Activated T-cell treated with anti-CD3 and anti-CD28 coated beads, Interleukin-2, amount 50 U/mL, for 72 hours (primary cell): ENCODE data around the gene EPHA2. TPM values are rescaled to one million over a fixed set of nuclear protein-coding genes. Genes with fewer than 3 reads are reported as not detected.

ENCODE experiments used
- ATAC-seq, 2 donors: fragments of 150-1000 bp; cut with Tn5 transposase; replicated peaks in 1 of 2; 2 replicates each; pipeline ENCODE4 v1.10.0; 2021; ENCODE audit warnings: moderate library complexity in 2 of 2, mild to moderate bottlenecking in 1 of 2
- DNase-seq, 2 donors: peaks; one replicate each; pipeline ENCODE4 v3.0.0; 2021 to 2022; ENCODE audit warnings: mixed read lengths in 1 of 2
- H3K27ac Mint-ChIP-seq: one replicate; pipeline ENCODE4 v1.8.0; 2022; ENCODE audit warnings: mild to moderate bottlenecking, moderate library complexity, mixed read lengths
- H3K27me3 Mint-ChIP-seq: one replicate; pipeline ENCODE4 v1.8.0; 2022; ENCODE audit warnings: low read depth, mixed read lengths
- H3K36me3 Mint-ChIP-seq, 2 donors: one replicate each; pipeline ENCODE4 v1.8.0; 2022; ENCODE audit warnings: mixed read lengths in 2 of 2, mild to moderate bottlenecking in 1 of 2; ENCODE audit not compliant: insufficient read depth in 2 of 2
- H3K4me1 Mint-ChIP-seq: one replicate; pipeline ENCODE4 v1.8.0; 2022; ENCODE audit warnings: low read depth, mixed read lengths
- H3K4me3 Mint-ChIP-seq, 2 donors: one replicate each; pipeline ENCODE4 v1.8.0; 2022; ENCODE audit warnings: mild to moderate bottlenecking in 2 of 2, mixed read lengths in 2 of 2, moderate library complexity in 2 of 2
- H3K9me3 Mint-ChIP-seq, 2 donors: one replicate each; pipeline ENCODE4 v1.8.0; 2022; ENCODE audit warnings: mixed read lengths in 2 of 2
- total RNA-seq, 2 donors: library from RNA; stranded (reverse); gene quantifications; one replicate each; pipeline ENCODE4 v1.2.3, GENCODE V29; 2022

The EPHA2 gene
- total RNA-seq, 2 donors from 2014 or later = 0.43 TPM; not detected in 1

GRCh38 chr1:16126743-16127515 lies 28.9 kb downstream of the EPHA2 start:
- no peaks in the 10 kb centered on the region for H3K36me3 Mint-ChIP-seq
- no peaks in the 10 kb centered on the region for H3K9me3 Mint-ChIP-seq
- ATAC-seq (no peak), DNase-seq (no peak)
- H3K27me3 Mint-ChIP-seq = no peaks in the 10 kb centered on the region
- H3K4me1 Mint-ChIP-seq = peaks cover 13% of the 10 kb centered on the region
- H3K27ac Mint-ChIP-seq = no peak overlapping the region
- no peak overlapping the region for H3K4me3 Mint-ChIP-seq

DNA sequence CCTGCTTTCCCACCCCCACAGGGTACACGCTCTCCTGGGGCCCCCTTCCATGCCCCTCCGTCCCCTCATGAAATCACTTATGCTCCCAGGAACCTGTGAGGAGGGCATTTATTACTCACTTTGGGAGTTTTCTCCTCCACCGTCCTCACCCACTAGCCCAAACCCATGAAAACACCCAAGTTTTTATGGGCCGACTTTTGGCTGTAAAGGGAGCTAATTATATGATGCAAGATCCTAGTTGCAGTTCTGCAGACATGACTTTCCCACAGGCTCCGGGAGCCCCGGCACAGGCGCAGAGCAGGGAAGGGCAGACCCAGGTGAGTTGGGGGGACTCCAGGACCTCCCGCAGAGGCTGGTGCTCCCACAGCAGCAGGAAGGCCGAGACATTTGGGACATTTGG lies 29.7 kb downstream of the EPHA2 start:
- no peaks in the 10 kb centered on the region for H3K9me3 Mint-ChIP-seq
- no peak overlapping the region for H3K4me3 Mint-ChIP-seq
- H3K27ac Mint-ChIP-seq = no peak overlapping the region
- H3K4me1 Mint-ChIP-seq = peaks cover 13% of the 10 kb centered on the region
- H3K27me3 Mint-ChIP-seq = no peaks in the 10 kb centered on the region
- H3K36me3 Mint-ChIP-seq = no peaks in the 10 kb centered on the region
- no peak for ATAC-seq
- no peak for DNase-seq

GRCh38 chr1:16125483-16125882 lies 30.4 kb downstream of the EPHA2 start:
- Mint-ChIP-seq H3K27ac (no peak overlapping the region), H3K9me3 (no peaks in the 10 kb centered on the region), H3K4me1 (peaks cover 13% of the 10 kb centered on the region), H3K36me3 (no peaks in the 10 kb centered on the region), H3K4me3 (no peak overlapping the region), H3K27me3 (no peaks in the 10 kb centered on the region)
- no peak for ATAC-seq
- DNase-seq = no peak

DNA sequence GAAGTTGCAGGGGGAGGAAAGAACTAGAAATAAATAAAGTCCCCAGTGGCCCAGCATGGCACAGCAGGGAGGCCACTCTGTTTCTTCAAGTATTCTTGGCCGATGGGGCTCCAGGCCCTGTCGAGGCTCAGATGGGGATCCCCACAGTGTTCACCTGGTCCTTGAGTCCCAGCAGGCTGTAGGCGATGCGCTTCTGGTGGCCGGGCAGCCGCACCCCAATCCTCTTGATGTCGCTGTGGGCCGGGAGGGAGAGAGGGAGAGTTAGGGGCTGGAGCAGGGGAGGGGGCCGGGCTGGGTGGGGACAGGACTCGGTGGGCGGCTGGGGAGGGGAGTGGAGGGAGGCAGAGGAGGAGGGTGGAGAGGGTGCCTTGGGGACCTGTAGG lies 30.8 kb downstream of the EPHA2 start:
- no peaks in the 10 kb centered on the region for H3K27me3 Mint-ChIP-seq
- H3K36me3 Mint-ChIP-seq = no peaks in the 10 kb centered on the region
- H3K4me3 Mint-ChIP-seq = no peak overlapping the region
- peaks cover 13% of the 10 kb centered on the region for H3K4me1 Mint-ChIP-seq
- DNase-seq (no peak), ATAC-seq (no peak)
- H3K9me3 Mint-ChIP-seq = no peaks in the 10 kb centered on the region
- no peak overlapping the region for H3K27ac Mint-ChIP-seq

- Mint-ChIP-seq H3K4me3 (no peak overlapping the region), H3K9me3 (no peaks in the 10 kb centered on the region), H3K36me3 (no peaks in the 10 kb centered on the region), H3K27ac (no peak overlapping the region), H3K4me1 (peaks cover 13% of the 10 kb centered on the region), H3K27me3 (no peaks in the 10 kb centered on the region)
- DNase-seq = no peak
- ATAC-seq = no peak
Measured at GRCh38 chr1:16124377-16125087, 31.3 kb downstream of the EPHA2 start.

GRCh38 chr1:16122916-16123315 lies 33.0 kb downstream of the EPHA2 start:
- Mint-ChIP-seq H3K27ac (no peak overlapping the region), H3K4me1 (peaks cover 13% of the 10 kb centered on the region), H3K4me3 (no peak overlapping the region), H3K27me3 (no peaks in the 10 kb centered on the region), H3K36me3 (no peaks in the 10 kb centered on the region), H3K9me3 (no peaks in the 10 kb centered on the region)
- ATAC-seq (peak; percentile 77 to 81), DNase-seq (peak; percentile 46 to 50)

- Mint-ChIP-seq H3K9me3 (no peaks in the 10 kb centered on the region), H3K36me3 (no peaks in the 10 kb centered on the region), H3K4me1 (peaks cover 14% of the 10 kb centered on the region), H3K27ac (no peak overlapping the region), H3K4me3 (no peak overlapping the region), H3K27me3 (no peaks in the 10 kb centered on the region)
- ATAC-seq (no peak), DNase-seq (no peak)
Measured at GRCh38 chr1:16122350-16122881, 33.5 kb downstream of the EPHA2 start.

- Mint-ChIP-seq H3K4me3 (no peak overlapping the region), H3K9me3 (no peaks in the 10 kb centered on the region), H3K4me1 (peaks cover 18% of the 10 kb centered on the region), H3K36me3 (no peaks in the 10 kb centered on the region), H3K27me3 (no peaks in the 10 kb centered on the region), H3K27ac (no peak overlapping the region)
- ATAC-seq (no peak), DNase-seq (no peak)
Measured at GRCh38 chr1:16120940-16121410, 34.9 kb downstream of the EPHA2 start.

GRCh38 chr1:16120407-16120806 lies 35.5 kb downstream of the EPHA2 start:
- Mint-ChIP-seq H3K27me3 (no peaks in the 10 kb centered on the region), H3K4me1 (peaks cover 18% of the 10 kb centered on the region), H3K36me3 (no peaks in the 10 kb centered on the region), H3K9me3 (no peaks in the 10 kb centered on the region), H3K4me3 (no peak overlapping the region), H3K27ac (no peak overlapping the region)
- ATAC-seq (no peak), DNase-seq (no peak)

DNA sequence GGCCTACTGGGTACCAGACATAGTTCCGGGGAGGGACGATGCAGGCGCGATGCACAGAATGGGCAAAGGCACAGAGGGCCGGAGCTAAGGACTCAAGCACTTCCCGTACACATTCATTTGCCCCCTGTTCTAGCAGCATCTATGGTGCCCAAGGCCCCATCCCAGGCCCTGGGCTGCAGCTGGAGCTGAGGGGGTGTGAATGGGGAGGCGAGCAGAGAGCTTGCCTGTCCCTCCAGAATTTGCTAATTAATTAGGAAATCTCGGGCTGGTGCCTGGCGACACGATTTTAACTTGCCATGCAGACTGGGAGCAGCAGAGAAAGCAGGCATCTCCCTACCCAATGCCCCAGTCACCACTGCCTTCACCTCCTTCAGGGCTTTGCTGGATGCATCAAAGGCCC lies 35.9 kb downstream of the EPHA2 start:
- DNase-seq (no peak), ATAC-seq (no peak)
- Mint-ChIP-seq H3K4me1 (peaks cover 18% of the 10 kb centered on the region), H3K27me3 (no peaks in the 10 kb centered on the region), H3K36me3 (no peaks in the 10 kb centered on the region), H3K9me3 (no peaks in the 10 kb centered on the region), H3K27ac (no peak overlapping the region), H3K4me3 (no peak overlapping the region)

- Mint-ChIP-seq H3K9me3 (no peaks in the 10 kb centered on the region), H3K27ac (no peak overlapping the region), H3K27me3 (no peaks in the 10 kb centered on the region), H3K36me3 (no peaks in the 10 kb centered on the region), H3K4me1 (peaks cover 18% of the 10 kb centered on the region), H3K4me3 (no peak overlapping the region)
- ATAC-seq (no peak), DNase-seq (no peak)
Measured at GRCh38 chr1:16119504-16119903, 36.4 kb downstream of the EPHA2 start.

- H3K9me3 Mint-ChIP-seq = no peaks in the 10 kb centered on the region
- no peaks in the 10 kb centered on the region for H3K36me3 Mint-ChIP-seq
- H3K27ac Mint-ChIP-seq = no peak overlapping the region
- ATAC-seq (no peak), DNase-seq (no peak)
- H3K27me3 Mint-ChIP-seq = no peaks in the 10 kb centered on the region
- no peak overlapping the region for H3K4me3 Mint-ChIP-seq
- H3K4me1 Mint-ChIP-seq = peaks cover 18% of the 10 kb centered on the region
Measured at GRCh38 chr1:16118706-16119105, 37.2 kb downstream of the EPHA2 start.

DNA sequence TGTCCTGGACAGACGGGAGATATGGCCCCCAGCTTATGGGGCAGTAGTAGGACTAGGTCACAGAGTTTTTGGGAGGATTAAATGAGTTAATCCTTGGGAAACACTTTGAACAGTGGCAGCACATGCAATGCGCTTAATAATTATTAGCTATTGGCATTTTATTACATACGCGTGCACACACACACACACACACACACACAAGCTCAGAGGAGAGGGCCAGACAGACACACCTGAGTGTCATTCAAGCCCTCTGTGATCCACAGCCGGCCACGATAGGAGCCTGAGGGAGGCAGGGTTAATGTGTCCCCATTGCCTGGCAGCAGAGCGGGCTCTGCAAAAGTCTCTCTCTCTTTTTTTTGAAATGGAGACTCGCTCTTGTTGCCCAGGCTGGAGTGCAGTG lies 37.9 kb downstream of the EPHA2 start:
- no peaks in the 10 kb centered on the region for H3K36me3 Mint-ChIP-seq

More for the DNA sequence above, 37.9 kb downstream of the EPHA2 start:
- Mint-ChIP-seq H3K9me3 (no peaks in the 10 kb centered on the region), H3K27ac (no peak overlapping the region), H3K4me1 (peaks cover 10% of the 10 kb centered on the region), H3K27me3 (no peaks in the 10 kb centered on the region), H3K4me3 (no peak overlapping the region)
- no peak for ATAC-seq
- DNase-seq = no peak
